GM10266 (cell line): ENCODE data around the gene SPAG4.

Source experiments
- DNase-seq: peaks from one replicate; pipeline ENCODE4 v3.0.0; 2012; ENCODE audit errors: extremely low spot score
- CTCF ChIP-seq: IDR thresholded peaks from 2 replicates; pipeline ENCODE4 v1.5.1; 2012; ENCODE audit warnings: mild to moderate bottlenecking, low read depth; ENCODE audit not compliant: control insufficient read depth, insufficient read depth; ENCODE audit errors: missing control alignments

The SPAG4 gene

GRCh38 chr20:35627121-35627520, 11.5 kb downstream of the SPAG4 start:
- no peak for TF ChIP-seq CTCF
- no peak for DNase-seq

- TF ChIP-seq CTCF: no peak
- no peak for DNase-seq
Measured at GRCh38 chr20:35629427-35630145, 14.0 kb downstream of the SPAG4 start.

GRCh38 chr20:35630636-35631035, 15.0 kb downstream of the SPAG4 start:
- no peak for DNase-seq
- no peak for TF ChIP-seq CTCF

- TF ChIP-seq CTCF: no peak
Measured at GRCh38 chr20:35632539-35633115, 17.0 kb downstream of the SPAG4 start.

GRCh38 chr20:35635652-35636051, 20.0 kb downstream of the SPAG4 start:
- no peak for DNase-seq
- no peak for TF ChIP-seq CTCF

More at GRCh38 chr20:35632539-35633115, 17.0 kb downstream of the SPAG4 start:
- DNase-seq: no peak

- no peak for TF ChIP-seq CTCF
Measured at GRCh38 chr20:35636095-35636494, 20.5 kb downstream of the SPAG4 start.

GRCh38 chr20:35637276-35637675, 21.6 kb downstream of the SPAG4 start:
- TF ChIP-seq CTCF: no peak
- no peak for DNase-seq

More at GRCh38 chr20:35636095-35636494, 20.5 kb downstream of the SPAG4 start:
- no peak for DNase-seq
